DND-41 (cell line): ENCODE data around the gene EEF1A1.
"Not testable (repeated sequence)": the region's sequence is repeated elsewhere in the genome, so short reads cannot be mapped to it uniquely, and the experiment has no call there.

Source experiments
- ATAC-seq: fragments of 200-7000 bp; cut with Tn5 transposase; 3 replicates; pipeline ENCODE4 v1.9.1; 2021; ENCODE audit warnings: low read depth; ENCODE audit not compliant: insufficient read depth
- DNase-seq: peaks from one replicate; pipeline ENCODE4 v3.0.0-alpha.2; 2020
- H2AFZ ChIP-seq: 2 replicates; pipeline ENCODE4 v1.6.0; 2012; ENCODE audit warnings: low read depth, low read length
- H3K27ac ChIP-seq: 2 replicates; pipeline ENCODE4 v1.5.1; 2012; ENCODE audit warnings: low read length, inconsistent platforms
- H3K27me3 ChIP-seq: fragments of 200-600 bp; sonication (generic); 2 replicates; pipeline ENCODE4 v1.6.0; 2012; ENCODE audit warnings: low read length, mild to moderate bottlenecking, inconsistent platforms; ENCODE audit not compliant: insufficient read depth, poor library complexity
- H3K36me3 ChIP-seq: 2 replicates; pipeline ENCODE4 v1.5.1; 2012; ENCODE audit warnings: low read length, inconsistent platforms; ENCODE audit not compliant: insufficient read depth
- H3K4me1 ChIP-seq: 2 replicates; pipeline ENCODE4 v1.5.1; 2012; ENCODE audit warnings: mild to moderate bottlenecking, low read length; ENCODE audit not compliant: insufficient read depth
- H3K4me2 ChIP-seq: 2 replicates; pipeline ENCODE4 v1.6.0; 2012; ENCODE audit warnings: mild to moderate bottlenecking, moderate library complexity, low read length, inconsistent platforms; ENCODE audit not compliant: insufficient read depth
- H3K4me3 ChIP-seq, 2 experiments: fragments of 200-600 bp in 1 of 2; shearing (Covaris generic) in 1 of 2; 2 replicates each; pipeline ENCODE4 v1.5.1; 2012 to 2016; ENCODE audit warnings: inconsistent platforms in 2 of 2, low read length in 2 of 2, mild to moderate bottlenecking in 2 of 2, low read depth in 1 of 2, moderate library complexity in 1 of 2
- H3K79me2 ChIP-seq: 2 replicates; pipeline ENCODE4 v1.6.0; 2012; ENCODE audit warnings: low read length, inconsistent platforms; ENCODE audit not compliant: insufficient read depth
- H3K9ac ChIP-seq: 2 replicates; pipeline ENCODE4 v1.6.0; 2012; ENCODE audit warnings: low read depth, mild to moderate bottlenecking, inconsistent platforms, low read length, moderate library complexity
- H3K9me3 ChIP-seq: 2 replicates; pipeline ENCODE4 v1.5.1; 2012; ENCODE audit warnings: low read length, moderate library complexity, mild to moderate bottlenecking, inconsistent platforms; ENCODE audit not compliant: insufficient read depth, severe bottlenecking
- H4K20me1 ChIP-seq: 2 replicates; pipeline ENCODE4 v1.6.0; 2012; ENCODE audit warnings: low read length; ENCODE audit not compliant: insufficient read depth
- EZH2 ChIP-seq: IDR thresholded peaks from 3 replicates; pipeline ENCODE4 v1.6.1; 2012; ENCODE audit warnings: borderline replicate concordance, low read depth, mild to moderate bottlenecking, moderate library complexity, low read length, inconsistent platforms; ENCODE audit not compliant: severe bottlenecking
- TF ChIP-seq, protein P1 (sequence below): IDR thresholded peaks from 2 replicates; pipeline ENCODE4 v1.5.1; 2012; ENCODE audit warnings: borderline replicate concordance, low read length, moderate library complexity, mild to moderate bottlenecking; ENCODE audit not compliant: poor library complexity, severe bottlenecking; ENCODE audit errors: extremely low read depth

The EEF1A1 gene

DNA sequence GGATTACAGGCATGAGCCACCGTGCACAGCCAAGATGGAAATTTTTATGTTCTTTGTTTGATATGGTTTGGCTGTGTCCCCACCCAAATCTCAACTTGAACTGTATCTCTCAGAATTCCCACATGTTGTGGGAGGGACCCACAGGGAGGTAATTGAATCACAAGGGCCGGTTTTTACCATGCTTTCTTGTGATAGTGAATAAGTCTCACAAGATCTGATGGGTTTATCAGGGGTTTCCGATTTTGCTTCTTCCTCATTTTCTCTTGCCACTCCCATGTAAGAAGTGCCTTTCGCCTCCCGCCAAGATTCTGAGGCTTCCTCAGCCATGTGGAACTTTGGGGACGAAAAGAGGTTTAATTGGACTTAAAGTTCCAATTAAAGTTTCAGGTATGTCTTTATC is 14.6 kb downstream of the EEF1A1 start:
- H3K27me3 ChIP-seq = no peaks in the 10 kb centered on the region
- H3K9me3 ChIP-seq = no peaks in the 10 kb centered on the region
- H2AFZ ChIP-seq = no peak overlapping the region
- H3K27ac ChIP-seq = no peak overlapping the region
- no peaks in the 10 kb centered on the region for H3K79me2 ChIP-seq
- no peak overlapping the region for H3K4me3 ChIP-seq
- H3K36me3 ChIP-seq = peaks cover 29% of the 10 kb centered on the region
- H3K9ac ChIP-seq = no peak overlapping the region
- no peaks in the 10 kb centered on the region for H3K4me1 ChIP-seq
- ATAC-seq (no peak), DNase-seq (no peak)
- no peaks in the 10 kb centered on the region for H4K20me1 ChIP-seq
- no peak overlapping the region for H3K4me2 ChIP-seq
- TF ChIP-seq EZH2 = no peak
- TF ChIP-seq, protein P1, sequence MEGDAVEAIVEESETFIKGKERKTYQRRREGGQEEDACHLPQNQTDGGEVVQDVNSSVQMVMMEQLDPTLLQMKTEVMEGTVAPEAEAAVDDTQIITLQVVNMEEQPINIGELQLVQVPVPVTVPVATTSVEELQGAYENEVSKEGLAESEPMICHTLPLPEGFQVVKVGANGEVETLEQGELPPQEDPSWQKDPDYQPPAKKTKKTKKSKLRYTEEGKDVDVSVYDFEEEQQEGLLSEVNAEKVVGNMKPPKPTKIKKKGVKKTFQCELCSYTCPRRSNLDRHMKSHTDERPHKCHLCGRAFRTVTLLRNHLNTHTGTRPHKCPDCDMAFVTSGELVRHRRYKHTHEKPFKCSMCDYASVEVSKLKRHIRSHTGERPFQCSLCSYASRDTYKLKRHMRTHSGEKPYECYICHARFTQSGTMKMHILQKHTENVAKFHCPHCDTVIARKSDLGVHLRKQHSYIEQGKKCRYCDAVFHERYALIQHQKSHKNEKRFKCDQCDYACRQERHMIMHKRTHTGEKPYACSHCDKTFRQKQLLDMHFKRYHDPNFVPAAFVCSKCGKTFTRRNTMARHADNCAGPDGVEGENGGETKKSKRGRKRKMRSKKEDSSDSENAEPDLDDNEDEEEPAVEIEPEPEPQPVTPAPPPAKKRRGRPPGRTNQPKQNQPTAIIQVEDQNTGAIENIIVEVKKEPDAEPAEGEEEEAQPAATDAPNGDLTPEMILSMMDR = no peak

DNA sequence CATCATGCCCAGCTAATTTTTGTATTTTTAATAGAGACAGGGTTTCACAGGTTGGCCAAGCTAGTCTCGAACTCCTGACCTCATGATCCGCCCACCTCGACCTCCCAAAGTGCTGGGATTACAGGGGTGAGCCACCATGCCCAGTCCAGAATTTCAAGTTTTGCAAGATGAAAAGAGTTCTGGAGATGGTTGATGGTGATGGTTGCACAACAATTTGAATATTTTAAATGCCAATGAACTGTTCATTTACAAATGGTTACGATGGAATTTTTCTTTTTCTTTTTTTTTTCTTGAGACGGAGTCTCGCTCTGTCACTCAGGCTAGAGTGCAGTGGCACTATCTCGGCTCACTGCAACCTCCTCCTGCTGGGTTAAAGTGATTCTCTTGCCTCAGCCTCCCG is 15.1 kb downstream of the EEF1A1 start:
- peaks cover 34% of the 10 kb centered on the region for H3K36me3 ChIP-seq
- H3K4me3 ChIP-seq, H4K20me1 ChIP-seq, H3K4me1 ChIP-seq, H3K4me2 ChIP-seq, H3K79me2 ChIP-seq, H3K27ac ChIP-seq, ATAC-seq, DNase-seq, H3K9ac ChIP-seq, H3K9me3 ChIP-seq, H2AFZ ChIP-seq, H3K27me3 ChIP-seq: not testable (repeated sequence)

DNA sequence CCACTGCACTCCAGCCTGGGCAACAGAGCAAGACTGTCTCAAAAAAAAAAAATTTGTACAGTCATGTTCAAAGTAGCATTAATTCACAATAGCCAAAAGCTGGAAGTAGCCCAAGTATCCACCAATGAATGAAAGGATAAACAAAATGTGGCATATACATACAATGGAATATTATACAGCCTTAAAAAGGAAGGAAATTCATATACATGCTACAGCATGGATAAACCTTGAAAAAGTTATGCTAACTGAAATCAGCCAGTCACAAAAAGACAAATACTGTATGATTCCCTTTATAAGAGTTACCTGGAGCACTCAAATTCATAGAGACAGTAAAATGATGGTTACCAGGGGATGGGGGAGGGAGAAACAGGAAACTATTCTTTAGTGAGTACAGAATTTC is 15.7 kb downstream of the EEF1A1 start:
- no peak for TF ChIP-seq EZH2
- TF ChIP-seq, protein P1 = no peak
- H3K27ac ChIP-seq = no peak overlapping the region
- DNase-seq = no peak
- ATAC-seq = no peak
- no peak overlapping the region for H2AFZ ChIP-seq
- H3K9me3 ChIP-seq = no peaks in the 10 kb centered on the region
- H3K4me1 ChIP-seq = no peaks in the 10 kb centered on the region
- no peak overlapping the region for H3K9ac ChIP-seq
- H3K27me3 ChIP-seq = no peaks in the 10 kb centered on the region
- no peak overlapping the region for H3K4me3 ChIP-seq
- peaks cover 40% of the 10 kb centered on the region for H3K36me3 ChIP-seq
- no peaks in the 10 kb centered on the region for H3K79me2 ChIP-seq
- H3K4me2 ChIP-seq = no peak overlapping the region
- H4K20me1 ChIP-seq = no peaks in the 10 kb centered on the region

DNA sequence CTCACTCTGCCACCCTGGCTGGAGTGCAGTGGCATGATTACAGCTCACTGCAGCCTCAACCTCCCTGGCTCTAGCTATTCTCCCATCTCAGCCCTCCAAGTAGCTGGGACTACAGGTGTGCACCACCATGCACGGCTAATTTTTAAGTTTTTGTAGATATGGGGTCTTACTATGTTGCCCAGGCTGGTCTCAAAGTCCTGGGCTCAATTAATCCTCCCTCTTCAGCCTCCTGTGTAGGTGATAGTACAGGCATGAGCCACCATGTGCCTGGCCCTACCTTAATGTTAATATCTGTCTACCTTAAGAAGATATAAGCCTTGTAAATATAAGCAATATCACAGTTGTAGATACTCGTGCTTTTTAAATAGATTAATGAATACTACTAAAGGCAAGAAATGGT is 16.7 kb downstream of the EEF1A1 start:
- Histone ChIP-seq H3K4me3 (no peak overlapping the region), H4K20me1 (no peaks in the 10 kb centered on the region), H3K9me3 (no peaks in the 10 kb centered on the region), H3K36me3 (peaks cover 49% of the 10 kb centered on the region), H3K9ac (no peak overlapping the region), H2AFZ (no peak overlapping the region), H3K27me3 (no peaks in the 10 kb centered on the region), H3K4me1 (no peaks in the 10 kb centered on the region), H3K4me2 (no peak overlapping the region), H3K79me2 (no peaks in the 10 kb centered on the region), H3K27ac (no peak overlapping the region)
- ATAC-seq (no peak), DNase-seq (no peak)
- no peak for TF ChIP-seq EZH2
- TF ChIP-seq, protein P1 = no peak
